SU-DHL-6 (cell line): ENCODE data around the gene BPIFA3.

Source experiments
- CTCF ChIP-seq: fragments of 200-600 bp; sonication (generic); IDR thresholded peaks from one replicate; pipeline ENCODE4 v1.5.1; 2017; ENCODE audit warnings: antibody characterized with exemption, mild to moderate bottlenecking, low read length, moderate library complexity; ENCODE audit not compliant: insufficient read depth, poor library complexity, severe bottlenecking
- EZH2phosphoT487 ChIP-seq: fragments of 200-600 bp; sonication (generic), shearing (Covaris generic); conservative IDR thresholded peaks from 2 replicates; pipeline ENCODE4 v1.6.1; 2018; ENCODE audit warnings: mild to moderate bottlenecking, antibody characterized with exemption, low read length, moderate library complexity, mixed read lengths

- TF ChIP-seq CTCF (no peak), EZH2phosphoT487 (no peak)
These were observed 56.1 kb downstream of the BPIFA3 start for GRCh38 chr20:33273117-33273851.
